GM10248 (cell line): ENCODE results near the gene NLGN2.

Experiments
- CTCF ChIA-PET: fragments of 300-600 bp; sonication (Branson Sonifier 250); formaldehyde crosslinking; extraction: SDS; loops from one replicate; lab custom pipeline; 2021; ENCODE audit warnings: antibody characterized with exemption; lab: Yijun Ruan, JAX
- POLR2A ChIA-PET: fragments of 350-650 bp; sonication (Branson Sonifier 250); formaldehyde crosslinking; extraction: SDS; loops from one replicate; lab custom pipeline; 2020; ENCODE audit warnings: antibody characterized with exemption; lab: Yijun Ruan, JAX
- DNase-seq: peaks from one replicate; pipeline ENCODE4 v3.0.0; 2012; ENCODE audit errors: extremely low spot score
- TF ChIP-seq, protein P1 (sequence below): IDR thresholded peaks from 2 replicates; pipeline ENCODE4 v1.5.1; 2012; ENCODE audit warnings: mild to moderate bottlenecking, low read depth; ENCODE audit errors: extremely low read depth, missing control alignments, control extremely low read depth

Gene NLGN2

DNA sequence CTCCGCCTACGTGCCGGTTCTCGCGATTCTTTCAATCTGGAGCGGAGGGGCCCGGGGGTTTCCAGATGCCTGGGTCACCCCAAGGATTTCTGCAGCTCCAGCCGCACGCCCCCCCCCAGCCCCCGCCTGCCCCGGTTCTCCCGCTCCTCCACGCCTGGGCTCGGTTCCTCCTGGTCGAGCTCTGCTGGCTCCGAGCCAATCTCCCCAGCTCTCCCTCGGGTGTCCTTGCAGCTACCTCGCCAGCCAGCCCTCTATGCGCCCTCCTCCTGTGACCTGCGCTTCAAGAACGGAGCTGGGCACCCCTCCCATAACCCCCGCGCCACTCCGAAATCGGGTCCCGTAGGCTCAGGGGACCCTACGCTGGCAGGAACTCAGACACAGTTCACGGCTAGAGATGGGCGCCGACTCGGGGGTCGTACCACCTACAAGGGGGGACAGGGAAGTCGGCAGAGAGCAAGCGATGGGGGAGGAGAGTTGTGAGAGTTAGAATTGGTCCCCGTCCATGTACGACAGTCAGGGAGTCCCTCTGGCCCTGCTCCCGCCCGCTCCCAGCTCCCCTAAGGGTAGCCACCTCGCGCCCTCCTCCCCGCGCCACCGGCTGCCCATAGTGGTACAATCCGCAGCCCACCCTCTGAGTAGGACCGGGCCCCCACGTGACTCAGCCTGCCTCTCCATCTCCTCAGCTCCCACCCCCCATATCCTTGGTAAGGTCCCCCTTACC lies 32.6 kb downstream of the NLGN2 start:
- DNase-seq: peak; percentile 76
- ChIA-PET CTCF (interaction anchor here (0.9 to 4.5 kb wide), 8 partner anchors 12 to 120 kb away, joined by 3 to 20 read pairs (median 3); partner anchors contain the start of genes SENP3, SPEM1 and SPEM2), POLR2A (interaction anchor here (0.9 to 2.1 kb wide), 4 partner anchors 10 to 45 kb away, joined by 4 to 12 read pairs (median 6); partner anchors contain the start of gene POLR2A)
- TF ChIP-seq, protein P1, sequence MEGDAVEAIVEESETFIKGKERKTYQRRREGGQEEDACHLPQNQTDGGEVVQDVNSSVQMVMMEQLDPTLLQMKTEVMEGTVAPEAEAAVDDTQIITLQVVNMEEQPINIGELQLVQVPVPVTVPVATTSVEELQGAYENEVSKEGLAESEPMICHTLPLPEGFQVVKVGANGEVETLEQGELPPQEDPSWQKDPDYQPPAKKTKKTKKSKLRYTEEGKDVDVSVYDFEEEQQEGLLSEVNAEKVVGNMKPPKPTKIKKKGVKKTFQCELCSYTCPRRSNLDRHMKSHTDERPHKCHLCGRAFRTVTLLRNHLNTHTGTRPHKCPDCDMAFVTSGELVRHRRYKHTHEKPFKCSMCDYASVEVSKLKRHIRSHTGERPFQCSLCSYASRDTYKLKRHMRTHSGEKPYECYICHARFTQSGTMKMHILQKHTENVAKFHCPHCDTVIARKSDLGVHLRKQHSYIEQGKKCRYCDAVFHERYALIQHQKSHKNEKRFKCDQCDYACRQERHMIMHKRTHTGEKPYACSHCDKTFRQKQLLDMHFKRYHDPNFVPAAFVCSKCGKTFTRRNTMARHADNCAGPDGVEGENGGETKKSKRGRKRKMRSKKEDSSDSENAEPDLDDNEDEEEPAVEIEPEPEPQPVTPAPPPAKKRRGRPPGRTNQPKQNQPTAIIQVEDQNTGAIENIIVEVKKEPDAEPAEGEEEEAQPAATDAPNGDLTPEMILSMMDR: no peak

DNA sequence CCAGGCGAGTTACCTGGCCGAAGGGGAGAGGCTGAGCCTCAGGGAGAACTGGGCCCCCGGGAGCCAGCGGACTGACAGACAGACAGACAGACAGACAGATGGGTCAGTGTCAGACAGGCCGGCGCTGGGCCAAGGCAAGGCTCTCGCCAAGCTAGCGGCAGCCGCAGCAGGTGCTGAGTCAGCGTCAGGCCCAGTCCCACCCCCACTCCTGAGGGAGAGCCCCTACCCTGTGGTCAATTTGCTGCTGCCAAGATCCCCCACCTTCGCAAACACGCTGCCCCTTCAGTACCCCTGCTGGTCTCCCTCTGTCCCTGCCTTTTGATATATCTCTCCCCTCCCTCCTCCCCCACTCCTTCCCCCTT lies 33.2 kb downstream of the NLGN2 start:
- DNase-seq: peak; percentile 78
- TF ChIP-seq, protein P1: no peak
- ChIA-PET CTCF (interaction anchor here (0.9 to 4.5 kb wide), 10 partner anchors 11 to 120 kb away, joined by 3 to 20 read pairs (median 5); partner anchors contain the start of genes SENP3, SPEM1 and TMEM95), POLR2A (interaction anchor here (0.6 to 2.1 kb wide), 5 partner anchors 8 to 45 kb away, joined by 3 to 12 read pairs (median 5); partner anchors contain the start of gene POLR2A)

DNA sequence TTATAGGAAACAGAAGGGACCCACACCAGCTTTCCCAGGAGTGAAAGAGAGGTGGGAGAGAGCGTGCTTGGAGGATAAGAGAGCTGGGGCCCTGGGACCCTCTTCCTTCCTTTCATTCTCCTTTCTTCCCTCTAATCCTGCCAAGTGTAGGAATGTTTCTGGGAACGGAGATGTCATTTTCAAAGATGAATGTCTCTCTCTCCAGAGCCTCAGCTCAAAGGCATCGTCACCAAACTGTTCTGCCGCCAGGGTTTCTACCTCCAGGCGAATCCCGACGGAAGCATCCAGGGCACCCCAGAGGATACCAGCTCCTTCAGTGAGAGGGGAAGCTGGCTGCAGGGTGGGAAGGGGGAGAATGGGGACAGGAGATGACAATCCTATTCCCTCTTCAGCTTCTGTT lies 33.6 kb downstream of the NLGN2 start:
- CTCF ChIA-PET: interaction anchor here (0.9 to 4.5 kb wide), 10 partner anchors 11 to 119 kb away, joined by 3 to 20 read pairs (median 5); partner anchors contain the start of genes SENP3, SPEM1 and TMEM95
- POLR2A ChIA-PET: interaction anchor here (0.6 to 2.1 kb wide), 3 partner anchors 9 to 46 kb away, joined by 3 to 12 read pairs (median 4); partner anchors contain the start of gene POLR2A
- no peak for DNase-seq
- TF ChIP-seq, protein P1: no peak

DNA sequence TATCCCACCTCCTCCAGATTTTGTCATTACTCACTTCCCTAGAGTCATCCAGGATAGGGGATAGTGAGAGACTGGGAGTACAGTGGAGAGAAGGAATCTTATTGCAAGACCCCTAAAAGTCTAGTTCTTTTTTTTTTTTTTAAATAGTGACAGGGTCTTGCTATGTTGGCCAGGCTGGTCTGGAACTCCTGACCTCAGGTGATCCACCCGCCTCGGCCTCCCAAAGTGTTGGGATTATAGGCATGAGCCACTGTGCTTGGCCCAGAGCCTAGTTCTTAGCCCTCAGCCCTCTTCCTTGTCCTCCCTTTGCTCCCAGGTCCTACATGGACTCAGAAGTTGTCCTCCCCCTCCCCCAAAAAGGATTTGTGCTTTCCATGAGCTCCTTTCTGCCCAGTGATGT lies 34.5 kb downstream of the NLGN2 start:
- DNase-seq: no peak
- ChIA-PET CTCF (interaction anchor here (1.1 to 4.5 kb wide), 5 partner anchors 13 to 118 kb away, joined by 3 to 20 read pairs (median 9); partner anchors contain the start of genes SENP3 and TMEM95), POLR2A (no interaction called here)
- TF ChIP-seq, protein P1: no peak

DNA sequence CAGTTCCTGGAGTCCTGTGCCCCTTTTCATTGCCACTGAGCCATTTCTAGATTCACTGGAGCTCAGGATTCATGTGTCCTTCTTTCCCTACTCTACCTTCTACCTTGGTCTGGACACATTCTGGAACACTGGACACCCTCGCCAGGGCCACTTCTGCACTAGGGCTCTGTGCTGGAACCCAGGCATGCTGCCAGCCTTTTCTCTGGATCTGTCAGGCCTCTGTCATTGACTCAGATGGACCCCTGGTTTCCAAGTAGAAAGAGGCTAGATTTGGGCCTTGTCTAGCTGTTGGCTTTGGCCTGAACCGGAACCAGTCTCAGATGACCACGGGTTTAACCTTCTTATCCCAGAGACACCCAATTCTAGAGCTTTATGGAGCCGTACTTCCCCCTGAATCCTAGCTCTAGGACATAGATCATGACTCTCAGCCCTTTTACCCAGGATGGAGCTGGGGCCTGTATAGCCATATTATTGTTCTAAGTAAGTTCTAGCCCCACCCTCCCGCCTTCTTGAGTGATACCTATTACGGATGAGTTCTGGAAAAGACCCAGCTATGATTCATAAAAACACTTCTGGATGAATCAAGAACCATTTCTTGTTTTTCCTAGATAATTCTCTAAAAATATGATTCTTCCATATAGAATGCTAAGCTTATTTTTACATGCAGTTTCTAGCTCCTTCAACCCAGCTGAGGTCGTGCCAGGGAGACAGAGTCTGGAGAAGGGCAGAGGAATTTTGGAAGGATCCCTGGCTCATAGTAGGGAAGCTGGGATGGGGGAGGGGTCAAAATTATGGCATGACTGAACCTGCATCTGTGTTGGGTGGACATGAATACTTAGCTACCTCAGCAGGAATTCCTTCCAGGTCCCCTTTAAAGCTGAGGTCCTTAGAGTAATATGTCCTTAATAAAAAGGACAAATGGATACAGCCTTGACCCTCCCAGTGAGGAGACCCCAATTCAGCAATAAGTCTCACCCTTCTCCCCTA lies 36.1 kb downstream of the NLGN2 start:
- TF ChIP-seq, protein P1: no peak
- POLR2A ChIA-PET: interaction anchor here (1.2 to 1.7 kb wide), 2 partner anchors 40 to 41 kb away, joined by 3 to 6 read pairs; partner anchors contain the start of genes POLR2A and TMEM256

More for the DNA sequence above, 36.1 kb downstream of the NLGN2 start:
- CTCF ChIA-PET: interaction anchor here (0.8 to 5.4 kb wide), 9 partner anchors 8 to 117 kb away, joined by 3 to 39 read pairs (median 4); partner anchors contain the start of genes SENP3 and TMEM102
- no peak for DNase-seq
